Measurements from ENCODE around the gene MIOS. TPM values are rescaled to one million over a fixed set of nuclear protein-coding genes. Genes with fewer than 3 reads are reported as not detected.

The MIOS gene
- total and polyA plus RNA-seq, 9 of the 15 experiments (the other 6 are each of a cell fraction or from before 2014, with no cell fraction given), result 7.8 to 47.8 (median 30.6) TPM

- no peak for DNase-seq (ENCODE audit: extremely low read depth in 1 of 4, low spot score in 3 of 4)
- no peak for FAIRE-seq
- Histone ChIP-seq H3K36me3 (ENCODE audit: control insufficient read depth, insufficient read depth, low read length) (no peaks in the 10 kb centered on the region), H3K4me3 (no peak overlapping the region), H3K9me1 (ENCODE audit: control insufficient read depth, insufficient read depth, low read length) (no peaks in the 10 kb centered on the region), H3K4me1 (replicated peaks in 1 of 2; ENCODE audit: control insufficient read depth in 2 of 2, insufficient read depth in 2 of 2, low read length in 2 of 2) (no peaks in the 10 kb centered on the region), H4K20me1 (replicated peaks; ENCODE audit: control insufficient read depth, insufficient read depth, low read length) (no peaks in the 10 kb centered on the region), H3K9ac (ENCODE audit: insufficient read depth in 1 of 2, low read depth in 2 of 2, low read length in 2 of 2) (no peak overlapping the region), H3K79me2 (ENCODE audit: control insufficient read depth, insufficient read depth, low read length) (no peaks in the 10 kb centered on the region), H3K27ac (ENCODE audit: extremely low read depth, low read depth, low read length) (no peak overlapping the region), H3K4me2 (ENCODE audit: insufficient read depth, low read length) (no peak overlapping the region), H3K27me3 (ENCODE audit: control insufficient read depth in 2 of 2, insufficient read depth in 2 of 2, low read length in 2 of 2) (0 out of 5 replicates have a peak, but pooled peaks cover 0 to 2% of the 10 kb centered on the region in 2 experiments), H3K9me3 (replicated peaks; ENCODE audit: control insufficient read depth, insufficient read depth, low read depth, low read length) (no peaks in the 10 kb centered on the region), H2AFZ (ENCODE audit: low read depth, low read length) (no peak overlapping the region)
- in situ Hi-C loops (cut with MboI) (loop anchor here (5.0 kb wide), 3 partner anchors 115 to 570 kb away; no protein-coding TSS in a partner anchor), intact Hi-C loops (cut with micrococcal nuclease) (no loop called here)
- WGBS (ENCODE audit: insufficient coverage, low coverage, missing lambda C conversion rate), result 0% methylated on average over 2 of the region's 2 CpGs
- peak; percentile 53 for TF ChIP-seq ZNF316 (IDR thresholded peaks at IDR 0.05)
- peak; percentile 25 for TF ChIP-seq C11orf30 (IDR thresholded peaks at IDR 0.05; ENCODE audit: low read depth)
- TF ChIP-seq PYGO2 (tag; IDR thresholded peaks at IDR 0.05), result no peak
- POLR2A ChIA-PET, result no interaction called here
- CTCF ChIA-PET (ENCODE audit: low intra/inter-chr PET ratio), result no interaction called here
- no TSS peak for BruUV-seq (replicated peaks)
- ATAC-seq, result no peak
Measured at GRCh38 chr7:7537711-7538110, 29.0 kb upstream of the MIOS start.

GRCh38 chr7:7539152-7539551 is 27.5 kb upstream of the MIOS start:
- in situ Hi-C loops (cut with MboI) (loop anchor here (5.0 kb wide), 3 partner anchors 117 to 572 kb away; no protein-coding TSS in a partner anchor), intact Hi-C loops (cut with micrococcal nuclease) (no loop called here)
- WGBS (ENCODE audit: insufficient coverage, low coverage, missing lambda C conversion rate), result 3% methylated on average over 4 of the region's 4 CpGs
- Histone ChIP-seq H3K4me3 (no peak overlapping the region), H3K4me1 (replicated peaks in 1 of 2; ENCODE audit: control insufficient read depth in 2 of 2, insufficient read depth in 2 of 2, low read length in 2 of 2) (no peaks in the 10 kb centered on the region), H2AFZ (ENCODE audit: low read depth, low read length) (no peak overlapping the region), H4K20me1 (replicated peaks; ENCODE audit: control insufficient read depth, insufficient read depth, low read length) (no peaks in the 10 kb centered on the region), H3K36me3 (ENCODE audit: control insufficient read depth, insufficient read depth, low read length) (no peaks in the 10 kb centered on the region), H3K79me2 (ENCODE audit: control insufficient read depth, insufficient read depth, low read length) (no peaks in the 10 kb centered on the region), H3K9me3 (replicated peaks; ENCODE audit: control insufficient read depth, insufficient read depth, low read depth, low read length) (no peaks in the 10 kb centered on the region), H3K27me3 (ENCODE audit: control insufficient read depth in 2 of 2, insufficient read depth in 2 of 2, low read length in 2 of 2) (0 out of 5 replicates have a peak, but pooled peaks cover 0 to 2% of the 10 kb centered on the region in 2 experiments), H3K9me1 (ENCODE audit: control insufficient read depth, insufficient read depth, low read length) (no peaks in the 10 kb centered on the region), H3K27ac (ENCODE audit: extremely low read depth, low read depth, low read length) (no peak overlapping the region), H3K9ac (ENCODE audit: insufficient read depth in 1 of 2, low read depth in 2 of 2, low read length in 2 of 2) (no peak overlapping the region), H3K4me2 (ENCODE audit: insufficient read depth, low read length) (no peak overlapping the region)
- no TSS peak for BruUV-seq (replicated peaks)
- ATAC-seq, result peak; percentile 56
- no peak for FAIRE-seq
- ChIA-PET POLR2A (no interaction called here), CTCF (ENCODE audit: low intra/inter-chr PET ratio) (interaction anchor here (1.0 kb wide), 1 partner anchor 114 kb away, joined by 3 read pairs; no protein-coding TSS in a partner anchor)
- no peak for DNase-seq (ENCODE audit: extremely low read depth in 1 of 4, low spot score in 3 of 4)
- TF ChIP-seq TRIM28 (IDR thresholded peaks at IDR 0.05), result no peak
- no peak for TF ChIP-seq CEBPG (CRISPR knock-in tag; IDR thresholded peaks at IDR 0.05)
- TF ChIP-seq CEBPG (tag; conservative IDR thresholded peaks at IDR 0.05 in 1 of 2, IDR thresholded peaks at IDR 0.05 in 1 of 2), result no peak
- 0 out of 4 replicates have a peak, but pooled peaks of 1 of the 2 experiments have one; percentile 17 for TF ChIP-seq RAD21 (CRISPR knock-in tag; conservative IDR thresholded peaks at IDR 0.05 in 1 of 2, IDR thresholded peaks at IDR 0.05 in 1 of 2)
- no peak for TF ChIP-seq EWSR1 (IDR thresholded peaks at IDR 0.05; ENCODE audit: borderline replicate concordance, low read depth, partially characterized antibody)
- 0 out of 2 replicates have a peak, but pooled peaks have one; percentile 33 for TF ChIP-seq ZNF766 (CRISPR knock-in tag; conservative IDR thresholded peaks at IDR 0.05)

Measured in K562 (cell line).